Embryonic facial prominence (tissue), 1 donor: ENCODE measurements around the gene EMILIN2.
A peak's percentile ranks its signal among the peaks of the same experiment; 100 is the strongest.

Source experiments
- DNase-seq: peaks from one replicate; pipeline ENCODE4 v3.0.0-alpha.2; 2016; ENCODE audit errors: extremely low spot score

EMILIN2 gene

GRCh38 chr18:2900684-2901422, 54.0 kb downstream of the EMILIN2 start:
- no peak for DNase-seq

GRCh38 chr18:2901423-2901985, 54.7 kb downstream of the EMILIN2 start:
- DNase-seq, result peak; percentile 58

- no peak for DNase-seq
Observed at GRCh38 chr18:2902327-2902726, 55.5 kb downstream of the EMILIN2 start.

- peak; percentile 46 for DNase-seq
Observed at GRCh38 chr18:2903006-2903405, 56.2 kb downstream of the EMILIN2 start.

- no peak for DNase-seq
Observed at GRCh38 chr18:2905854-2906703, 59.3 kb downstream of the EMILIN2 start.

GRCh38 chr18:2906704-2907549, 60.1 kb downstream of the EMILIN2 start:
- DNase-seq, result no peak

GRCh38 chr18:2907550-2908135, 60.8 kb downstream of the EMILIN2 start:
- no peak for DNase-seq

GRCh38 chr18:2908166-2908945, 61.5 kb downstream of the EMILIN2 start:
- DNase-seq, result no peak

- DNase-seq, result no peak
Observed at GRCh38 chr18:2908946-2909335, 62.1 kb downstream of the EMILIN2 start.

- no peak for DNase-seq
Observed at GRCh38 chr18:2909431-2910140, 62.8 kb downstream of the EMILIN2 start.

- no peak for DNase-seq
Observed at GRCh38 chr18:2910261-2910660, 63.5 kb downstream of the EMILIN2 start.

- DNase-seq, result no peak
Observed at GRCh38 chr18:2910751-2911425, 64.1 kb downstream of the EMILIN2 start.

- DNase-seq, result no peak
Observed at GRCh38 chr18:2911533-2911932, 64.7 kb downstream of the EMILIN2 start.

GRCh38 chr18:2912357-2913299, 65.8 kb downstream of the EMILIN2 start:
- no peak for DNase-seq

GRCh38 chr18:2913398-2914005, 66.7 kb downstream of the EMILIN2 start:
- DNase-seq, result no peak

GRCh38 chr18:2914185-2914880, 67.5 kb downstream of the EMILIN2 start:
- no peak for DNase-seq

- DNase-seq, result no peak
Observed at GRCh38 chr18:2914881-2915240, 68.1 kb downstream of the EMILIN2 start.
